Adipose tissue (tissue), 3 donors: ENCODE results near the gene RPS6KA5. TPM values are rescaled to one million over a fixed set of nuclear protein-coding genes. Genes with fewer than 3 reads are reported as not detected.
"Not testable (repeated sequence)": the region's sequence is repeated elsewhere in the genome, so short reads cannot be mapped to it uniquely, and the experiment has no call there.

ENCODE experiments used
- H3K27ac ChIP-seq: one replicate; pipeline ENCODE4 v1.5.1; 2013; ENCODE audit warnings: low read depth, low read length
- WGBS, 3 donors: extraction: QIAGEN DNeasy Blood & Tissue Kit; methylation state at CpG; one replicate each; pipeline ENCODE4 v1.1.7; 2013; 5-methylcytosine and 5-hydroxymethylcytosine counted together
- polyA plus RNA-seq, 3 donors: library from polyadenylated mRNA; stranded (reverse); fragments of 200-250 nt; gene quantifications; one replicate each; pipeline ENCODE4 v1.2.3, GENCODE V29; 2013
- donor health status: healthy with polysubstance abuse.
- donor health status: Bipolar disorder and iron deficiency.
- donor health status: healthy.

Gene RPS6KA5
- polyA plus RNA-seq, 3 donors: 1.0 to 2.8 (median 1.8) TPM

DNA sequence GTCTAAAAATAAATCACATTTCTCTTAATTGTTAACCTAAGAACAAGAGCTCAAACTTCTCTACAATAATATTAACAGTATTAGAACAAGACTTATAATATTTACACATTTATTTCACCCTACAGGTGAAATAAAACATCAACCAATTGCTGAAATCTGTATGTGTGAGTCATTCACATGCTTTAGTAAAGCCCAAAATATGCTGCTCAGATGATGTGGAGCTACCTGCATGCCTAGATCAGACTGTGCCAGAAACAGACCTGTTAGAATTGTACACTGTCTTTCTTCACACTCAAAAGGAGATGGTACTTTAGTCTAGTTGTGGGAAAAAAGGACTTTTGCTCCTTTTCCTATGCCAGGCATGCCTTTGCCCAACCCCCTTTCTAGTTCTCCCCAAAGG lies 54.7 kb downstream of the RPS6KA5 start:
- no peak overlapping the region for H3K27ac ChIP-seq

DNA sequence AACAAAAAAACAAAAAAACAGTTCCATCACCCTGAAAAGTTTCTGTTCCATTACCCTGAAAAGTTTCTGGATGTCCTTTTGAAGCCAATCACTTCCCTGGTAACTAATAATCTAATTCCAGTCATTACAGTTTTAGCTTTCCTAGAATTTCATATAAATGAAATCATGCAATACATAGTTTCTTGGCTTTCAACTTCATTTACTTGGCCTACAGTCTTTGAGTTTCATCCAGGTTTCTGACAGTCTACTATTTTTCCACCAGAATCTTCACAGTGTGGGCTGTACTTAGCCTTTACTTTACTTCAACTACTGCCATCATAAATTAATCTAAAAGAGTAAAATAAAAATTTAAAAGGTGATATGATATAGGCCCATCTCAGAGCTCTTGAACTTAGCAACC lies 55.5 kb downstream of the RPS6KA5 start:
- H3K27ac ChIP-seq: no peak overlapping the region

DNA sequence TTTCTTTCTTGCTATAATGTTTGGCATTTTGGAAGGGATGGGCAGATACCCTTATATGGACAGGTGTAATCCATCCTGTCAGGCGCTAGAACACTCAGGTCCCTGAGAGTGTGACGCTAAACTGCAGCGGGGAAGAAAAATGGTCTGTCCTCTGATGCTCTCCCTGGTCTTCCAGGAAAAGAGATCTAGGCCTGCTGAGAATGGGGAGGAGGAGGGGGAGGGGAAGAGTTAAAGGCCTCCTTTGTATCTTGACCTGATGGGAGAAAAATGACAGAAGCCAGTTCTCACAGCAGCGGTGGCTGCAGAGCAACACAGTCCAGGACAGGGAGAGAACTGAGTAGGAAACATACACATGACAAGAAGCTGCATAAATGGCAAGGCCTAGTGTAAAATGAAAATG lies 61.1 kb downstream of the RPS6KA5 start:
- H3K27ac ChIP-seq: no peak overlapping the region
- 78 to 90% (median 90%) methylated on average over 4 of the region's 4 CpGs for WGBS, 3 donors

DNA sequence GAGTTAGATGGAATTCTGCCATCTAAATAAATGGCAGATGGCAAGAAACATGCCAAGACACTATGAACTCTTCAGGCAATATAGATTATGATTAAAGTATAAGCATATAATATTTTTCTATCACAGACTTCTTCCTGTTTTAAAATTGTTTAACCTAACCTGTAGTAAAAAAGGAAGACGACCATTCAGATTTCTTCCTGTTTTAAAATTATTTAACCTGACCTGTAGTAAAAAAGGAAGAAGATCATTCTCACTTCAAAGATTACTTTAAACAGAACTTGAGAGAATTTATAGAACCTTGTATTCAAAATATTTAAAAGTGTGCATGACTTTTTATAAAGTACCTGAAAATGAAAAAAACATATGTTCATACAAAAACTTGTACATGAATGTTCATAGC lies 63.5 kb downstream of the RPS6KA5 start:
- H3K27ac ChIP-seq: no peak overlapping the region
- WGBS, 3 donors: 0% methylated on average over 1 of the region's 1 CpG

DNA sequence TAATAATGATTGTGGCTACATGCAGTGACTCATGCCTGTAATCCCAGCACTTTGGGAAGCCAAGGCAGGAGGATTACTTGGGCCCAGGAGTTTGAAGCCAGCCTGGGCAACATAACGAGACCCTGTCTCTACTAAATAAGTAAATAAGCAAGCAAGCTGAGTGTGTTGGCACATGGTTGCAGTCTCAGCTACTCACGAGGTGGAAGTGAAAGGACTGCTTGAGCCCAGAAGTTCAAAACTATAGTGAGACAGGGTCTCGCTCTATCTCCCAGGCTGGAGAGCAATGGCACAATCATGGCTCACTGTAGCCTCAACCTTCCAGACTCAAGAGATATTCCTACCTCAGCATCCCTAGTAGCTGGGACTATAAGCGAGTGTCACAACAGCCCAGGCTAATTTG lies 64.7 kb downstream of the RPS6KA5 start:
- H3K27ac ChIP-seq: no peak overlapping the region
- WGBS, 3 donors: 96 to 97% (median 97%) methylated on average over 4 of the region's 4 CpGs

DNA sequence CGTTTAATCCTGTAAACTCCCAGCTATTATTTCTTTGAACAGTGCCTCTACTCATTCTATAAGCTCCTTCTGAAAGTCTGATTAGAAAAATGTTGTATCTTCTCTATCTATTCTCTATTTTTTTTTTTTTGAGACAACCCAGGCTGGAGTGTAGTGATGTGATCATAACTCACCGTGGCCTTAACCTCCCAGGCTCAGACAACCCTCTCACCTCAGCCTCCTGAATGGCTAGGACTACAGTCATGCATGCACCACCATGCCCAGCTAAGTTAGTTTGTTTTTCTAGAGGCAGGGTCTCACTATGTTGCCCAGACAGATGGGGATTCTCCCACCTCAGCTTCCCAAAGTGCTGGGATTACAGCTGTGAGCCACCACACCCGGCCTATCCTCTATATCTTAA lies 66.6 kb downstream of the RPS6KA5 start:
- 95 to 96% (median 95%) methylated on average over 3 of the region's 3 CpGs for WGBS, 3 donors

DNA sequence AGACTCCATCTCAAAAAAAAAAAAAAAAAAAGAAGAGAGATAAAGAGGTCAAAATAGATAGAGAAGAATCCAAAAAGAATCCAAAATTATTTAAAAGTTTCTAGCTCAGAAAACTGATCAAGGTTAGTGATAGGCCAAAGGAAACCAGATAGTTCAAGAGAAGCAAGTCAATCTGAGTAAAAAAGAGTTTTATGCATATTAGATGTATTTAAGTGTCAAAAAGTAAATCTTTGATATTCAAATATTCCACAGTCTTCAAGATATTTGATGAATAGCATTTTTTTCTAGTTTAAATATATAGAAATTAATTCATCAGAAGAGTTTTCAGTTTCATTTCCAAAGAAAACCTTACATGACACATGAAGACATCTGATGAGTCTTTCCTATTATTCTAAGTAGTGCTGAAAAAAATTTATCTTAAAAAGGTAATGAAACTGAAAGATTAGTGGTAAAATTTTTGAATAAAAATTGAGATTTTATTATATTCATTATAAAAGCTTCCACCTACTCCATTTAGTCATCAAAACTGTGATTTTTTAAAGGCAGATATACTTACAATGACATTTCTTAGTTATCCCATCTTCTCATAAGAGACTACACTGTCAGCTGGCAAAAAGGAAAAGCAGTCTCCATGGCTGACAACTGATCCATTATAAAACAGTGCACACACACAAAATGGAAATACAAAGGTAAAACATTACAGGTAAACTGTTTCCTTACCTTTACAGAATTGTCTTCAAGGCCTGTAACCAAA lies 68.6 kb downstream of the RPS6KA5 start:
- H3K27ac ChIP-seq: no peak overlapping the region

More for the DNA sequence above, 66.6 kb downstream of the RPS6KA5 start:
- no peak overlapping the region for H3K27ac ChIP-seq

DNA sequence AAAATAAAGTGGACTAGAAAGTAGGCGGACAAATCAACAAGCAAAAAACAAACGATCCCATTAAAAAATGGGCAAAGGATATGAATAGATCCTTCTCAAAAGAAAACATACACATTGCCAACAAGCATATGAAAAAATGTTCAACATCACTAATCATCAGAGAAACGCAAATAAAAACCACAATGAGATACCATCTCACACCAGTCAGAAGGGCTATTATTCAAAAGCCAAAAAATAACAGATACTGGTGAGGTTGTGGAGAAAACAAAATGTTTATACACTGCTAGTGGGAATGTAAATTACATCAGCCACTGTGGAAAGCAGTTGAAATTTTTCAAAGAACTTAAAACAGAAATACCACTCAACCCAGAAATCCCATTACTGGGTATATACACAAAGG lies 70.3 kb downstream of the RPS6KA5 start:
- 88 to 92% (median 89%) methylated on average over 3 of the region's 3 CpGs for WGBS, 3 donors
- no peak overlapping the region for H3K27ac ChIP-seq

DNA sequence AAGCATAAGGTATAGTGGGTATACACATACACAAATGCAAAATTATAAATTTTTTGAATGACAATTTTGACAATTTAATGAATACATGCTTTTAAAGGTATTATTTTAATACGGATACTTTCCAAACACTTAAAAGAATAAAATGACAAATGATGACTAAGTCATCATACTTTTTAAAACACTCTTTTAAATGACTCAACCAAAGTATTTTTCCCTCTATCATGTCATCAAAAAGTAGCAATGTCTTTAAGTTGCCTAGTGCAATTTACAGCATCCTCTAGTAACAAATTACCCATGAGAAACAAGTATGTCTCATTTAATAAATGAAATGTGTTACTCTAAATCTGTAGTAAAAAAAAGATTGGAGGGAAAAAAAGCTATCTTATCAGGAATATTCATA lies 73.3 kb downstream of the RPS6KA5 start:
- no peak overlapping the region for H3K27ac ChIP-seq
- WGBS, 3 donors: 87 to 88% (median 88%) methylated on average over 1 of the region's 1 CpG

DNA sequence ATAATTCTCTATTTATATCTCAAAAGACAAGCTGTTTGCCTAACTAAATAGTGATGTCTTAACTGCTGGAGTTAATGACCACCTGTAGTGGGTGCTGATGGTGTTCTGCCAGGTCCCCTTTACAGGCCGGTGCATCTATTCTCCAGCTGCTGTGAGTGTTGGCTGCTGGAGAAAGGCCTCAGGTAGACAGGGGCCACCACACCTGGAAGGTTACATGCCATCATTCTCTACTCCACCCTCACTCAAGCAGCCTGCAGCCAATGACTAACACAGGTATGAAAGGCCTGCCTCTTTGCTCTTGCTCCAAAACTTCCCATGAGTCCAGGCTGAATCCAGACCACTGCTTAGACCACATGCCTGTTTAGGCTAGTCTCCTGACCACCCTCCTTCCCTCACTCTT lies 73.9 kb downstream of the RPS6KA5 start:
- H3K27ac ChIP-seq: no peak overlapping the region
- 79 to 100% (median 93%) methylated on average over 1 of the region's 1 CpG for WGBS, 3 donors

DNA sequence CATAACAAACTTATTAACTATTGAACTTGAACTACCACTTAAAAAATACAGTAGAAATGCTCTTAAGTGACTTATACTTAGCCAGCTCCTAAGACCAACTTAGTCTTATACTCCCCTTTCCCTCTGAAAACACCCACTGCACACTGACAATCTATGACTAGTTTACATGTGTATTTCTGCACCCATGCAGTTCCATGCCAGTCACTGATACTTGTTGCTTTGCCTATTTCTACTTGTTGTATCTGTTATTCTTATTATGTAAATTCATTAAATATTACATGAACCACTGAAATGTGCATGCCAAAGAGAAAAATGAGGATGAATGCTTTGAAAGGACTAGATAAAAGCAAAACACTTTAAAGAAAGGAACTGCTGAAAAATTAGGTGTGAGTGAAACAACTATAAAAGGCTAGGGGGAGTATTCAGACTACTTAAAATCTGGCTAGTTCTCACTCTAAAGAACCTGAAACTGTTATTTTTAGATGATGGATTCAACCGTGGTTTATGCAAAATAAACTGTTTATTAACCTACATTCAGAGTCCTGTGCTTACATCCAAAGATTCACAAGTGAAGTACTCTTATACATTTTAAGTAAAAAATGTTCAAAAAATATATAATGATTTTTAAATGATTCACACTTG lies 74.7 kb downstream of the RPS6KA5 start:
- H3K27ac ChIP-seq: no peak overlapping the region
- WGBS, 3 donors: 23 to 29% (median 29%) methylated on average over 1 of the region's 1 CpG

DNA sequence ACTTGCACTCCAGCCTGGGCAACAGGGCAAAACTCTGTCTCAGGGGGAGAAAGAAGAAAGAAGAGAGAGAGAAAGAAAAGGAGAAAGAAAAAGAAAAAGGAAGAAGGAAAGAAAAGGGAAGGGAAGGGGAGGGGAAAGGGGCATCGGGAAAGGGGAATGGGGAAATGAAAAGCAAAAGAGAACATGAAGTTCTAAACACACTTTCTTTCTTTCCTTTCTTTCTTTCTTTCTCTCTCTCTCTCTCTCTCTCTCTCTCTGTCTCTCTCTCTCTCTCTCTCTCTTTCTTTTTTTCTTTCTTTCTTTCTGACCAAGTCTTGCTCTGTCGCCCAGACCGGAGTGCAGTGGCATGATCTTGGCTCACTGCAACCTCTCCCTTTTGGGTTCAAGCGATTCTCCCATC lies 76.9 kb downstream of the RPS6KA5 start:
- 86 to 99% (median 91%) methylated on average over 4 of the region's 4 CpGs for WGBS, 3 donors
- no peak overlapping the region for H3K27ac ChIP-seq

DNA sequence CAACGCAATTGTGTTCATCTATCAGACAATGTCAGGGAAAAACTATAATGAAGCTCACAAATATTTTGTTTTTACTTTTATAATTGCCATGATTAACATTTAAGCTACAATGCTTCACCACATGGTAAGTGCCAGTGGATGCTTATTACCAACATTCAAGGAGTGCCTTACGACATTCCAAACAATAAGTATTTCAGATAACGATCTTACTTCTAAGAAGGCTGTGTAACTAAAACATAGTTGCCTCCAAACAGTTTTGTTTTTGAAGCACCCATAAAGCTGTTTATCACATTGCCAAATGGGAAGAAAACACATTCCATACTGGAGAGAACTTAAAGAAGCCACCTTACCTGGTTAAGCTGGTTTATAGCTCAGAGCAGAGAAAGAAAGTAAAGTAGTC lies 78.8 kb downstream of the RPS6KA5 start:
- no peak overlapping the region for H3K27ac ChIP-seq
- WGBS, 3 donors: 81 to 94% (median 92%) methylated on average over 3 of the region's 3 CpGs

DNA sequence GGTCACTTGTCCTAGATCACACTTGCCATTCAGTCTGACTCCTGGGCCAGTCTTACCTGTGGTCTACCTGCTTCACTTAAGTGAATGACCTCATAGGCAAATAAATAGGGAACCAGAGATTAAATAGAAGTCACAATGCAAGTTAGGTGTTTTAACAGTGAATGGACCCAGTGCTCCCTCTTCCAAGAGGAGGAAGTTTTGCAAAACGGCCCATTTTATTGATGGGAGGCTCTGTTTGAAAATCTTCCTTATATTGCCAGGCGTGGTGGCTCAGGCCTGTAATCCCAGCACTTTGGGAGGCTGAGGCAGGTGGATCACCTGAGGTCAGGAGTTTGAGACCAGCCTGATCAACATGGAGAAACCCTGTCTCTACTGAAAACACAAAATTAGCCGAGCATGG lies 79.8 kb downstream of the RPS6KA5 start:
- 92 to 95% (median 93%) methylated on average over 3 of the region's 3 CpGs for WGBS, 3 donors
- H3K27ac ChIP-seq: not testable (repeated sequence)

DNA sequence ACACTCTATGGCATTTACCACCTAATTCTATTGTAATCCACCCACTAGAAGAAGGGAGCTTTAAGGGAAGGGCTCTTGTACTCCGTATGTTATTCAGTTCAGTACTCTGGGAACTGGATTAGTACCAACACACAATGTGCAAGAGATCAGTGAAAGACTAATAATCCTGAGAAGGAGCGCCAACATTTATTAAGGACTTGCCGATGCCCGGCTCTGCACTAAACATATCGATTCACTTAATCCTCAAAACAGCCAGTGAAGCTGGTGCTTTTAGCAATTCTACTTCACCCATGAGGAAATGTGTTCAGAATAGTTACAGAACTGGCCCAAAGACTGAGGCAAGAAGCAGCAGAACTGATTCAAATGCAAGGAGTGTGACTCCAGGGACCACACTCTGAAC lies 80.9 kb downstream of the RPS6KA5 start:
- 72 to 86% (median 81%) methylated on average over 5 of the region's 5 CpGs for WGBS, 3 donors
- H3K27ac ChIP-seq: no peak overlapping the region

DNA sequence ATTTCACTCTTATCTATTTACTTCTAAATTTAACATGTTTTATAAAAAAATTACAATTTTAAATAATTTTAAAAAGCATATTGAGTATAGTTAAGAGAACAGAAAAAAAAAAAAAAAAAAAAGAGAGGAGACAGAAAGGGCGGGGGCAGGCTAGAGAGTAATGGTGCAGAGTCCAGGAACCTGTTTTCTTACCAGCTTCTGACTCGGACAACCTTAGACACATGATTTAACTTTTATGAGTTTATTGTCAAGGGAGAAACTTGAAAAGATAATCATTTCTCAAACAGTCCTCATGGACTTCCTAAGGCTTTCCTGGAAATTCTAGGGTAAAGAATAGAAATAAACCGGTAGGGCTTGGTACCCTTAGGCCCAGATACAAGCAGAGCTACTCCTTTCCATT lies 84.3 kb downstream of the RPS6KA5 start:
- WGBS, 3 donors: 80 to 98% (median 91%) methylated on average over 3 of the region's 3 CpGs
- H3K27ac ChIP-seq: no peak overlapping the region

DNA sequence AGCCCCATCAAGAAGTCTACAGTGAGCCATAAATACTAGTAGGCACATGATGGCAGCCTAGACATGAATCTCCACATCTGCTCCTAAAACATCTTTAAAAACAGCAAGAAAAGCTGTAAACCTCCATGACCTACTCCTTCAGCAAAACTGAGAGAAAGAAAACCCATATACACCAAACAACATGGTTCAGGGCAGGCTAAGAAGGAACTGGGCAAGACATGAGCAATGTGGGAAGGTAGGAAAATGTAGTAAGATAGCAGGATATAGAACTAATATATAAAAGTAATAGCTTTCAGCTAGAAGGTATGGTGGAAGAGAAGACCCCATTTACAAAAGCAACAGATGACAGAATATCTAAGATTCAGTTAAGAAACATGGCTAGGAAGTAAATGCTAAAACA lies 88.8 kb downstream of the RPS6KA5 start:
- no peak overlapping the region for H3K27ac ChIP-seq

DNA sequence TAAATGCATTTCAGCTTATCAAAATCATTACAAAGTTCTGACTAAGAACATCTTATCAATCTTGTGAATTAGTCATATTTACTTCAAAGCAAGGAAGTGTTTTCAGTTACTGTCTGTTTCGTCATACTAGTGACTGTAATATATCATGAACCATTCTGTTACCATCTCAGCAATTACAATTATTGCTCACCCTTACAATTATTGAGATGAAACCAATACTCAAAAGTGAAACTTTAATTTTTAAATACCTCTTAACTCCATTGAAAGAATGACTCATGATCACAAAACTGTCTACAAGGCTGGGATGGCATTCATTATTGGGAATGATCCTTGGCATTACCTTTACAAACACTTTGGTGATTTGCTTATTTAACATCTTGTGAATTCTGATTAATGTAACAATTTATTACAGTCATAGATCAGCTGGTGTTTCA lies 90.3 kb downstream of the RPS6KA5 start:
- WGBS, 3 donors: 59 to 92% (median 59%) methylated on average over 1 of the region's 1 CpG
- no peak overlapping the region for H3K27ac ChIP-seq

DNA sequence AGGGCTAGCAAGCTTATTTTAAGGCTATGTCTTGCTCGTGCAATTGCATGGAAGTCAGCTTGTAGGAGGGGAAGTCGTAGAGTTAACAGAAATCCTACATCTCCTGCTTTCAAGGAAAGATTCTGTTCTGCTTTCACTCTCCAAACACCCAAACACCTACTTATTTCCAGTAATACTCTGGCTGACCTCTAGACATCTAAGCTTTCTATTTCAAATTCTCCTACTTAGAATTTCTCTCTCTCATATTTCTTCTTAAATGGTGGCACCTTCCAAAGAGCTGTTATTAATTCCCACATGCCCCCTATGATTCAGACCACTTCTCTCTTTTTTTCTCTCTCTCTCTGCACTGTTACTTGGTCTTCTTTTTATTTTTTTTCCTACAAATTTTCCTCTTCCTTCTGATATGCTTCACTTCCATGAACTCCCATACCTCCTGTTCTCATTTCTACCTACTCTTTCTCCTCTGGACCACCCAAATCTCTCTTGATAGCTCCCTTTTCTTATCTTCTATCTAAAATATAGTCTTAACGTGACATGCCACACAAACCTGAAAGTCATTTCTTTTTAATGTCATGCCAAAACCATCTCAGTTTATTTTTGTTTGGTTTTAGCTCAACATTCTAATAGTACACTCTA lies 90.8 kb downstream of the RPS6KA5 start:
- WGBS, 3 donors: 23 to 52% (median 38%) methylated on average over 3 of the region's 3 CpGs

DNA sequence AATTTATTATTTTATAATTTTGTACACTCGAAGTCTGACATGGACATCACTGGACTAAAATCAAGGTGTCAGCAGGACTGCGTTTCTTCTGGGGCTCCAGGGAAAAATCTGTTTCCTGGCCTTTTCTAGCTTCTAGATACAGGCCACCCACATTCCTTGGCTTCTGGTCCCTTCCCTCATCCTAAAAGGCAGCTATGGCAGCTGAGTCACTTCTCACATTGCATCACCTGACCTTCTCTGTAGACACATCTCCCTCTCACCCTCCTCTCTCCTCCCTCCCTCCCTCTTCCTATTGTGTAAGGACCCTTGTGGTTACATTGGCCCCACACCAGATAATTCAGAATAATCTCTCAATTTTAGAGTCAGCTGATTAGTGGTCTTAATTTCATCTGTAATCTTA lies 92.4 kb downstream of the RPS6KA5 start:
- WGBS, 3 donors: 76 to 93% (median 83%) methylated on average over 2 of the region's 2 CpGs
- H3K27ac ChIP-seq: no peak overlapping the region

More for the DNA sequence above, 90.8 kb downstream of the RPS6KA5 start:
- H3K27ac ChIP-seq: no peak overlapping the region
